Measurements from ENCODE around the gene PPARA. TPM values are rescaled to one million over a fixed set of nuclear protein-coding genes. Genes with fewer than 3 reads are reported as not detected.

The PPARA gene
- total RNA-seq, 4 donors from 2014 or later = 18.9 to 43.5 (median 27.2) TPM

- peaks cover 0 to 98% (median 67%) of the 10 kb centered on the region in 4 donors for H3K4me1 ChIP-seq
- H3K27me3 ChIP-seq = no peaks in the 10 kb centered on the region
- TF ChIP-seq EP300 (IDR thresholded peaks at IDR 0.05) = no peak
- TF ChIP-seq CTCF (IDR thresholded peaks at IDR 0.05) = no peak
- TF ChIP-seq POLR2A (IDR thresholded peaks at IDR 0.05) = no peak
- H3K9me3 ChIP-seq = no peaks in the 10 kb centered on the region
- 68 to 94% methylated on average over 3 to 6 of the region's 9 CpGs for WGBS, 2 donors
- no peak for DNase-seq (ENCODE audit: low spot score in 2 of 2)
- no peak overlapping the region for H3K4me3 ChIP-seq
- peak overlapping the region; percentile 48 to 88 (median 80) for H3K27ac ChIP-seq
- H3K36me3 ChIP-seq = peaks cover 0 to 63% (median 12%) of the 10 kb centered on the region in 3 donors
Measured at GRCh38 chr22:46110215-46110614, 40.1 kb upstream of the PPARA start.

GRCh38 chr22:46111645-46112306 lies 38.5 kb upstream of the PPARA start:
- TF ChIP-seq POLR2A (IDR thresholded peaks at IDR 0.05) (no peak), EP300 (IDR thresholded peaks at IDR 0.05) (peak in 1 of 2 donors; percentile 13)
- 44 to 48% methylated on average over 11 to 14 of the region's 20 CpGs for WGBS, 2 donors
- Histone ChIP-seq H3K4me3 (no peak overlapping the region), H3K36me3 (peaks cover 0 to 60% (median 12%) of the 10 kb centered on the region in 3 donors), H3K9me3 (no peaks in the 10 kb centered on the region), H3K27ac (peak overlapping the region; percentile 56 to 88 (median 74)), H3K4me1 (peaks cover 0 to 98% (median 58%) of the 10 kb centered on the region in 4 donors), H3K27me3 (no peaks in the 10 kb centered on the region)
- no peak for DNase-seq (ENCODE audit: low spot score in 2 of 2)

- peak overlapping the region; percentile 56 to 88 (median 74) for H3K27ac ChIP-seq
- WGBS, 2 donors = 57 to 59% methylated on average over 20 of the region's 20 CpGs
Measured at GRCh38 chr22:46112405-46112804, 37.9 kb upstream of the PPARA start.

GRCh38 chr22:46113110-46113909 lies 37.0 kb upstream of the PPARA start:
- Histone ChIP-seq H3K27me3 (no peaks in the 10 kb centered on the region), H3K9me3 (no peaks in the 10 kb centered on the region), H3K36me3 (peaks cover 0 to 48% (median 12%) of the 10 kb centered on the region in 3 donors), H3K4me1 (peaks cover 0 to 87% (median 43%) of the 10 kb centered on the region in 4 donors), H3K27ac (peak overlapping the region; percentile 56 to 88 (median 74)), H3K4me3 (no peak overlapping the region)
- TF ChIP-seq POLR2A (IDR thresholded peaks at IDR 0.05) (peak in 1 of 2 donors; percentile 16), CTCF (IDR thresholded peaks at IDR 0.05) (no peak)
- DNase-seq (ENCODE audit: low spot score in 2 of 2) = no peak
- WGBS, 2 donors = 45 to 59% methylated on average over 9 to 11 of the region's 25 CpGs

More at GRCh38 chr22:46112405-46112804, 37.9 kb upstream of the PPARA start:
- peaks cover 0 to 96% (median 52%) of the 10 kb centered on the region in 4 donors for H3K4me1 ChIP-seq
- no peak overlapping the region for H3K4me3 ChIP-seq
- peaks cover 0 to 57% (median 12%) of the 10 kb centered on the region in 3 donors for H3K36me3 ChIP-seq
- TF ChIP-seq CTCF (IDR thresholded peaks at IDR 0.05) (no peak), EP300 (IDR thresholded peaks at IDR 0.05) (no peak), POLR2A (IDR thresholded peaks at IDR 0.05) (no peak)
- H3K27me3 ChIP-seq = no peaks in the 10 kb centered on the region
- no peaks in the 10 kb centered on the region for H3K9me3 ChIP-seq
- no peak for DNase-seq (ENCODE audit: low spot score in 2 of 2)

- Histone ChIP-seq H3K4me3 (no peak overlapping the region), H3K27me3 (no peaks in the 10 kb centered on the region), H3K9me3 (no peaks in the 10 kb centered on the region), H3K4me1 (peaks cover 0 to 82% (median 36%) of the 10 kb centered on the region in 4 donors), H3K36me3 (peaks cover 0 to 41% (median 12%) of the 10 kb centered on the region in 3 donors), H3K27ac (peak overlapping the region; percentile 42 to 88 (median 72))
- DNase-seq (ENCODE audit: low spot score in 2 of 2) = no peak
- TF ChIP-seq POLR2A (IDR thresholded peaks at IDR 0.05) (no peak), EP300 (IDR thresholded peaks at IDR 0.05) (peak in 1 of 2 donors; percentile 8)
- 37 to 56% methylated on average over 8 to 19 of the region's 21 CpGs for WGBS, 2 donors
Measured at GRCh38 chr22:46113910-46114517, 36.3 kb upstream of the PPARA start.
